Activated naive CD8-positive, alpha-beta T cell treated with anti-CD3 and anti-CD28 coated beads for 36 hours (primary cell): ENCODE data around the gene NECAB2. TPM values are rescaled to one million over a fixed set of nuclear protein-coding genes. Genes with fewer than 3 reads are reported as not detected.

Experiments
- DNase-seq: peaks from one replicate; pipeline ENCODE4 v3.0.0; 2021
- H3K27ac Mint-ChIP-seq: one replicate; pipeline ENCODE4 v1.8.0; 2022; ENCODE audit warnings: mild to moderate bottlenecking, moderate library complexity, mixed read lengths
- H3K27me3 Mint-ChIP-seq: one replicate; pipeline ENCODE4 v1.8.0; 2022; ENCODE audit warnings: mild to moderate bottlenecking, mixed read lengths
- H3K36me3 Mint-ChIP-seq: one replicate; pipeline ENCODE4 v1.8.0; 2021; ENCODE audit warnings: mild to moderate bottlenecking, mixed read lengths
- H3K4me1 Mint-ChIP-seq: one replicate; pipeline ENCODE4 v1.8.0; 2021; ENCODE audit warnings: mixed read lengths
- H3K4me3 Mint-ChIP-seq: one replicate; pipeline ENCODE4 v1.8.0; 2022; ENCODE audit warnings: mild to moderate bottlenecking, moderate library complexity, mixed read lengths
- H3K9me3 Mint-ChIP-seq: one replicate; pipeline ENCODE4 v1.8.0; 2022; ENCODE audit warnings: mixed read lengths
- total RNA-seq, 2 experiments: library from RNA; stranded (reverse); gene quantifications; one replicate each; pipeline ENCODE4 v1.2.3, GENCODE V29; 2021

The NECAB2 gene
- total RNA-seq = not detected

GRCh38 chr16:83967838-83968305, at the start of gene NECAB2:
Gene NECAB2 (plus strand): TSS chr16:83968244. CDS start chr16:83968649, 405 bp downstream.
- H3K27ac Mint-ChIP-seq = no peak within 1 kb of the TSS
- peaks cover 33% of the 10 kb centered on the region for H3K27me3 Mint-ChIP-seq
- DNase-seq = peak; percentile 52
- peak within 1 kb of the TSS; percentile 49 for H3K4me3 Mint-ChIP-seq
- H3K4me1 Mint-ChIP-seq = no peaks in the 10 kb centered on the region
- no peaks in the 10 kb centered on the region for H3K9me3 Mint-ChIP-seq
- H3K36me3 Mint-ChIP-seq = no peaks in the 10 kb centered on the region

- DNase-seq = no peak
- Mint-ChIP-seq H3K36me3 (peaks cover 17% of the 10 kb centered on the region), H3K27me3 (no peaks in the 10 kb centered on the region), H3K4me1 (no peaks in the 10 kb centered on the region), H3K9me3 (no peaks in the 10 kb centered on the region), H3K27ac (no peak overlapping the region), H3K4me3 (no peak overlapping the region)
Measured at GRCh38 chr16:83920894-83921491, 47.1 kb upstream of the NECAB2 start.

GRCh38 chr16:83923581-83924365, 44.3 kb upstream of the NECAB2 start:
- DNase-seq = no peak
- Mint-ChIP-seq H3K4me3 (no peak overlapping the region), H3K27ac (no peak overlapping the region), H3K36me3 (peaks cover 5% of the 10 kb centered on the region), H3K27me3 (no peaks in the 10 kb centered on the region), H3K9me3 (no peaks in the 10 kb centered on the region), H3K4me1 (no peaks in the 10 kb centered on the region)

DNA sequence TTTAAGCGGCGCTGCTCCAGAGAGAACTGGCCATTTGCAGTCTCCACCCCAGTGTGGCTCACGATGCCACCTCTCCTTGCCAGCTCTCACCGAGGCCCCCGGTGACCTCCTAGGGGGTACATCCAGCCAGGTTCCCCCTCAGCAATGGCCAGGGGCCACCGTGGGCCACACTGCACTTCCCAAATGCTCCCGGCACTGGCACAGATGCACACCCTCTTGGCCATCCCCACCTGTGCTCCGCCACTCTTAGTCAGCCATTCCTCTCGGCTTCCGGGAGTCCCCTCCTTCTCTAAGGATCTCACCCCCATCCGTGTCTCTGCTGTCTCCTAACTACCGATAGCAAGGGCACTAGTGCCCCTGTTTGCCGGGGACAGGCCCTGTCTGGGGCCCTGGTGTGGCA, 43.4 kb upstream of the NECAB2 start:
- H3K9me3 Mint-ChIP-seq = no peaks in the 10 kb centered on the region
- no peak for DNase-seq
- no peak overlapping the region for H3K4me3 Mint-ChIP-seq
- H3K27ac Mint-ChIP-seq = no peak overlapping the region
- no peaks in the 10 kb centered on the region for H3K4me1 Mint-ChIP-seq
- peaks cover 2% of the 10 kb centered on the region for H3K36me3 Mint-ChIP-seq
- H3K27me3 Mint-ChIP-seq = no peaks in the 10 kb centered on the region

DNA sequence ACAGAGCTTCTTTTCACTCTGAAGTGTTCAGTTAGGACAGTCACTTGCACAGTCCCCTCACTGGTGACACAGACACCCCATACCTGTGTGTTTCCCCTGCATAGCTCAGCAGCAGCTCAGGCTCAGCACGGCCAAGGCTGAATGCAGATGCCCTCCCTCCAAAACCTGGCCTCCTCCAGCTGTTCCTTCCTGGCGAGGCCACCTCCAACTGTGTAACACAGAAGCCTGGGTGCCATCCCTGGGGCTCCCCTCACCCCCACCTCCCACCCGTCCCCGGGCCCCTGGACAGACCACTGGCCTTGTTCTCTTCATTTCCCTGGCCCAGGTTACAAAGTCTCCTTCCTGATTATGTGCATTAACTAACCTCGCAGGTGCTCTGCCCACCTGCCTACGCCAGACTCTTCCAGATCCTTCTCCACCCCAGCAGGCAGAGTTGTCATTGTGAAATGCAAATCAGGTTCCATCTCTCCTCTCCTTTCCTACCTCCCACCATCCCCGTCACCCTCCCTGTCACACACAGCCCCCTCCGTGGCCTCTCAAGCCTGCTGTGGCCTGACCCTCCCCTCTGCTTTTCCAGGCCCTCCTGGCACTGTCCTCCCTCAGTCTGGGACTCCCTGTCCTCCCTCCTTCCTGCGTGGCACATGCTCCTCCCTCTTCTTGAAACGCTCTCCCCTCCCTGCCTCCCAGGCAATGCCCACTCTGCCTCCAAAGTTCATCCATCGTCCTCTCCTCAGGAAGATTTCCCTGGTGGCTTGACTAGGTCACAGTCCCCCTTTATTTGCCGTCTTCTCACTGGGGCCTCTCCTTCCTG, 42.7 kb upstream of the NECAB2 start:
- H3K27ac Mint-ChIP-seq = no peak overlapping the region
- peaks cover 2% of the 10 kb centered on the region for H3K36me3 Mint-ChIP-seq
- H3K9me3 Mint-ChIP-seq = no peaks in the 10 kb centered on the region
- no peaks in the 10 kb centered on the region for H3K4me1 Mint-ChIP-seq
- no peak overlapping the region for H3K4me3 Mint-ChIP-seq
- no peak for DNase-seq
- H3K27me3 Mint-ChIP-seq = no peaks in the 10 kb centered on the region

GRCh38 chr16:83925957-83926725, 41.9 kb upstream of the NECAB2 start:
- Mint-ChIP-seq H3K9me3 (no peaks in the 10 kb centered on the region), H3K36me3 (peaks cover 2% of the 10 kb centered on the region), H3K27me3 (no peaks in the 10 kb centered on the region), H3K27ac (no peak overlapping the region), H3K4me3 (no peak overlapping the region), H3K4me1 (no peaks in the 10 kb centered on the region)
- no peak for DNase-seq

DNA sequence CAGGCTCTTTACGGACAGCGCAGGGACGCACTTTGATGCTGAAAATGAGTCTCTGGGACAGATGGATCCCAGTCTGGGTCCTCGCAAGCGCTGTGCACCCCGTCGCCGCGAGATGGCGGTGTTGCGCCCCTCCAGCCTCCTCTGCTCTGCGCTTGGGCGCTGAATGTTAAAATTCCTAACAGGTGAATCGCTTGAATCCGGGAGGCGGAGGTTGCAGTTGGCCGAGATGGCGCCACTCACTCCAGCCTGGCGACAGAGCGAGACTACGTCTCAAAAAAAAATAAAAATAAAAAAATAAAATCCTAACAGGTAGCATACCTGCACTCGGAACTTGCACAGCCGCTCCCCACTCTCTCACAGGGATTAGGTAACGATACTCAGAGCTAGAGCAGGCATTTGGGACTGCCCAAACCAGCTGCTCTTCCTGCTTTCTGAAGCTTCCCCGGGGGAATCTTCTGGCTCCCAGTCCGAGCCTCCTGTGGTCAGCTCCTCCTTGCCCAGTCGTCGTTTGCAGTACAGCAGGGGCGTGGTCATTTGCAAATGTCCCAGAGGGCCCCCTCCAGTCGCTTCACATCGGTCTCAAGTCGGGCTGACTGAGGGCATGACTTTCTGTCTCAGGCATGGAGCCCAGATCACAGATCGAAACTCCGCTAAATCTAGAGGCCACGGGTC, 41.2 kb upstream of the NECAB2 start:
- Mint-ChIP-seq H3K36me3 (peaks cover 2% of the 10 kb centered on the region), H3K9me3 (no peaks in the 10 kb centered on the region), H3K4me3 (no peak overlapping the region), H3K27me3 (no peaks in the 10 kb centered on the region), H3K27ac (no peak overlapping the region), H3K4me1 (no peaks in the 10 kb centered on the region)
- peak; percentile 56 for DNase-seq

DNA sequence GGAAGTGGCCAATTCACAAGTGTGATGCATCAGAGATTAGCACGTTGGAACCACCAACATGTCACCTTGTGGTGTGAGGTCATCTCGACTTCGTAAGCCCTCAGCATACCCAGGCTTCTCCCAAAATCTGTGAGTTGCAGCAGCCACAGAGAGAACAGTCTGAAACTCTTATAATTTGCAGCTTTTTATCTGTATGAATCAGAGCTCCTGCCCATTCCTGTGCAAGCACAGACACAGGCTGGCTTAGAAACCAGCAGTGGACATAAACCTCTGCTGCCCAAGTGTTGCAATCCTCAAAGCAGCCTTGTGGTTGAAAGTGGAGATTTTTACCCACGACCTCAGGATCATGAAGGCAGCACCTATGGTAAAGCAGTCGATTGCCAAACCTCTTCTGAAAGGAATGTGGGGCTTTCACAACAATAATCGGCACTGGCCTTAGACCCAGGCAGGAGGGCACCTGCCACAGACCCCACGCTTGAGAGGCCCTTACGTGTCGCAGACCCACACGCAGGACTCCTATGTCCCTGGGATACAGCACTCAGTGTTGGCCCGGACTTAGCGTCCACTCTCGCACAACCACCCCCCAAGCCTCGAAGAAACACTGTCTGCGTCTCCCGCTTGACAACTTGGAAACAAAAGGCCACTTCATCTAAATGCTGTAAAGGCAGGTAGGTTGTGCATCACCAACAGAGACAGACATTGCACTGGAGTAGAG, 39.5 kb upstream of the NECAB2 start:
- Mint-ChIP-seq H3K9me3 (no peaks in the 10 kb centered on the region), H3K36me3 (peaks cover 2% of the 10 kb centered on the region), H3K4me3 (no peak overlapping the region), H3K4me1 (no peaks in the 10 kb centered on the region), H3K27ac (no peak overlapping the region), H3K27me3 (no peaks in the 10 kb centered on the region)
- DNase-seq = no peak

- Mint-ChIP-seq H3K27me3 (no peaks in the 10 kb centered on the region), H3K27ac (no peak overlapping the region), H3K4me3 (no peak overlapping the region), H3K9me3 (no peaks in the 10 kb centered on the region), H3K4me1 (no peaks in the 10 kb centered on the region), H3K36me3 (peaks cover 2% of the 10 kb centered on the region)
- no peak for DNase-seq
Measured at GRCh38 chr16:83929811-83930555, 38.1 kb upstream of the NECAB2 start.

GRCh38 chr16:83930730-83931500, 37.1 kb upstream of the NECAB2 start:
- no peak overlapping the region for H3K4me3 Mint-ChIP-seq
- H3K27ac Mint-ChIP-seq = no peak overlapping the region
- no peaks in the 10 kb centered on the region for H3K36me3 Mint-ChIP-seq
- no peak for DNase-seq
- no peaks in the 10 kb centered on the region for H3K27me3 Mint-ChIP-seq
- H3K9me3 Mint-ChIP-seq = no peaks in the 10 kb centered on the region
- no peaks in the 10 kb centered on the region for H3K4me1 Mint-ChIP-seq

DNA sequence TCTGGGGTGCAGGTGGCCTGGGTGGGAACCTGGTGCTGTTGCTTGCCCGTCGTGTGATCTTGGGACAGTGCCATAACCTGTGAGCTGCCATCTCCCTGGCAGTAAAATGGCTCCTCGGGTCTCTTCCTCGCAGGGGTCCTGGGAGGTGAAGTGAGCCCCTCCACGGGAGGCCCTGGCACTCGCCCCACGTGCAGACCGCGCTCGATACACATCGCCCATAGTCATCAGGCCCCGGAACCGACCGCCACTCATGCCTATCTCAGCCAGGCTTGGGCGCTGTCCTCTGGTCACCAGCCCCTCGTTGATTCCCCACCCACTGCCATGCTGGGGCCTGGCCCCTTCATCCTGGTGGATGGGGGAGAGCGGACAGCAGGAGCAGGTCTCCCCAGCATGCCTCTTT, 36.5 kb upstream of the NECAB2 start:
- H3K27me3 Mint-ChIP-seq = no peaks in the 10 kb centered on the region
- H3K9me3 Mint-ChIP-seq = no peaks in the 10 kb centered on the region
- DNase-seq = no peak
- H3K4me1 Mint-ChIP-seq = no peaks in the 10 kb centered on the region
- H3K27ac Mint-ChIP-seq = no peak overlapping the region
- no peak overlapping the region for H3K4me3 Mint-ChIP-seq
- H3K36me3 Mint-ChIP-seq = no peaks in the 10 kb centered on the region

- Mint-ChIP-seq H3K9me3 (no peaks in the 10 kb centered on the region), H3K27ac (no peak overlapping the region), H3K4me1 (no peaks in the 10 kb centered on the region), H3K4me3 (no peak overlapping the region), H3K27me3 (no peaks in the 10 kb centered on the region), H3K36me3 (no peaks in the 10 kb centered on the region)
- no peak for DNase-seq
Measured at GRCh38 chr16:83932304-83932703, 35.7 kb upstream of the NECAB2 start.
